Astrocyte of the spinal cord (primary cell): ENCODE data around the gene SLC24A5.

ENCODE experiments used
- DNase-seq: peaks from one replicate; pipeline ENCODE4 v3.0.0; 2011; ENCODE audit warnings: low read depth, low spot score
- H3K4me3 ChIP-seq: 2 replicates; pipeline ENCODE4 v1.5.1; 2011; ENCODE audit warnings: low read depth, mild to moderate bottlenecking, low read length, moderate library complexity
- in situ Hi-C: cut with HindIII; loops from 2 replicates; pipeline ENCODE4 v1.10.0; 2017; ENCODE audit warnings: low sequenced_read_pairs
- TF ChIP-seq, protein P1 (sequence below): IDR thresholded peaks from 2 replicates; pipeline ENCODE4 v1.5.1; 2012; ENCODE audit warnings: low read depth, mild to moderate bottlenecking, low read length, inconsistent platforms

Gene SLC24A5

DNA sequence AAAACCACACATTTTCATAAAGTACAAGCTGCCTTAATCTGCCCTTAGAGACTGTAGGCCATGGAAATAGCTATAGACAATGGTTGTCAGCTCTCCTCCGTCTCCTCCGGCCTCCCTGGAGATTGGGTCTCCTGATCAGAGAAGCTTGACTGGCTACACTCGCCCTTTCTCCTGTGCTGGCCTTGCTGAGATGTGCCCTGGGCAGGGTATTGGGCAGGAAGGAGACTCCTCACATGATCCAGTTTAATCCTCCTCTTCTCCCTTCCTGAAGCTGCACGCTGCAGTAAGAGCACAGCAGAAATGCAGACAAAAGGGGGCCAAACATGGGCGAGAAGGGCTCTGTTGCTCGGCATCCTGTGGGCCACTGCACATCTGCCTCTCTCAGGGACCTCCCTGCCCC, at the start of gene SLC24A5:
Gene SLC24A5 (plus strand): TSS at position 246 of the 400 bp plus-strand sequence. CDS start 55 bp downstream, at position 301.
- in situ Hi-C loops: no loop called here
- TF ChIP-seq, protein P1, sequence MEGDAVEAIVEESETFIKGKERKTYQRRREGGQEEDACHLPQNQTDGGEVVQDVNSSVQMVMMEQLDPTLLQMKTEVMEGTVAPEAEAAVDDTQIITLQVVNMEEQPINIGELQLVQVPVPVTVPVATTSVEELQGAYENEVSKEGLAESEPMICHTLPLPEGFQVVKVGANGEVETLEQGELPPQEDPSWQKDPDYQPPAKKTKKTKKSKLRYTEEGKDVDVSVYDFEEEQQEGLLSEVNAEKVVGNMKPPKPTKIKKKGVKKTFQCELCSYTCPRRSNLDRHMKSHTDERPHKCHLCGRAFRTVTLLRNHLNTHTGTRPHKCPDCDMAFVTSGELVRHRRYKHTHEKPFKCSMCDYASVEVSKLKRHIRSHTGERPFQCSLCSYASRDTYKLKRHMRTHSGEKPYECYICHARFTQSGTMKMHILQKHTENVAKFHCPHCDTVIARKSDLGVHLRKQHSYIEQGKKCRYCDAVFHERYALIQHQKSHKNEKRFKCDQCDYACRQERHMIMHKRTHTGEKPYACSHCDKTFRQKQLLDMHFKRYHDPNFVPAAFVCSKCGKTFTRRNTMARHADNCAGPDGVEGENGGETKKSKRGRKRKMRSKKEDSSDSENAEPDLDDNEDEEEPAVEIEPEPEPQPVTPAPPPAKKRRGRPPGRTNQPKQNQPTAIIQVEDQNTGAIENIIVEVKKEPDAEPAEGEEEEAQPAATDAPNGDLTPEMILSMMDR: no peak
- no peak for DNase-seq
- H3K4me3 ChIP-seq: no peak within 1 kb of the TSS

DNA sequence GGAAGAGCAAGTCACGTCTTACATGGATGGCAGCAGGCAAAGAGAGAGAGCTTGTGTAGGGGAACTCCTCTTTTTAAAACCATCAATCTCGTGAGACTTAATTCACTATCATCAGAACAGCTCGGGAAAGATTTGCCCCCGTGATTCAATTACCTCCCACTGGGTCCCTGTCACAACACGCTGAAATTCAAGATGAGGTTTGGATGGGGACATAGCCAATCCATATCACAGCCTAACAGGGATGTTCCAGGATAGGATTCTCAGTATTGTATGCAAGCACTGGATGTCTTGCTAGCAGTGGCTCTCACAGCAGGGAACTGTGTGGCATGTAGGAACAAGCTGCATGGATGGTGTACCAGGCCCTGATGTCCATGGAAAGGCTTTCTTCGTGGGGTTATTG, 47.8 kb upstream of the SLC24A5 start:
- DNase-seq: no peak
- TF ChIP-seq, protein P1: no peak
- H3K4me3 ChIP-seq: no peak overlapping the region
- in situ Hi-C loops: no loop called here

DNA sequence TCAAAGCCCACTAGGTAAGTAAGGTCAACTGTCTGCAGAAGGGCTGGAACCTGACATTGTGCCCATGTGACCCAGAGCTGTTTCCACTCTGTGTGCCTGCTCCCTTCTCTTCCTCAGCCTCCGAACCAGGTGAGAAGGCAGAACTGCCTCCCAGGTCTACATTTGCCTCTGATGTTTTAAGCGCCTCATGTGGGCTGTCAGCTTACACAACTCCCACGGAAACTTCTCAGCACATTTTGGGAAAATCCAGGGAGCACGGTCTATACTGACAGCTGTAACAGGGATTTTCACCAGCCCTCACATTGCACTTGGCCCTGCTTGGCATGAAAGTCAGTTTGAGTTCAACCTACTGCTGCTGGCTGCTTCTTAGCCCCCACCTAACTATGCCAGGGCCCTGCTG, 46.9 kb upstream of the SLC24A5 start:
- H3K4me3 ChIP-seq: no peak overlapping the region
- no peak for DNase-seq
- TF ChIP-seq, protein P1: no peak
- in situ Hi-C loops: no loop called here

DNA sequence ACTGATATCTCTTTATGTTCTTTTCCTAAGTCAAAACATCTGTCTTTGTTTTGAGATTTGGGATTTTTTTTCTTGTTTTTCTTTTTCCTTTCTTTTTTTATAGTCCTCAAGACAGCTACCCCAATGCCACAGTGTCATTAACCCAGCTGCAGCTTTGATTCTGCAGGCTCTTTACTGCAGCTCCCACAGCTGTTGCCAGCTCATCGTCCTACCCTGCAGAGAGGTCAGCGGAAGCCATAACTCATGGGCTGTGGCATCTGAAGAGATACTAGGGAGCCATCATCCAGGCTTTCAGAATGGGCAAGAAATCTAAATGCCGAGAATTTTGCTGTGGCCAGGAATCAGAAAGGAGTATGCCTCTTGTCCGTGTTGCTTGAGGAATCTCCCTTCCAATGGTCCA, 44.3 kb upstream of the SLC24A5 start:
- TF ChIP-seq, protein P1: no peak
- DNase-seq: no peak
- no peak overlapping the region for H3K4me3 ChIP-seq
- in situ Hi-C loops: no loop called here

DNA sequence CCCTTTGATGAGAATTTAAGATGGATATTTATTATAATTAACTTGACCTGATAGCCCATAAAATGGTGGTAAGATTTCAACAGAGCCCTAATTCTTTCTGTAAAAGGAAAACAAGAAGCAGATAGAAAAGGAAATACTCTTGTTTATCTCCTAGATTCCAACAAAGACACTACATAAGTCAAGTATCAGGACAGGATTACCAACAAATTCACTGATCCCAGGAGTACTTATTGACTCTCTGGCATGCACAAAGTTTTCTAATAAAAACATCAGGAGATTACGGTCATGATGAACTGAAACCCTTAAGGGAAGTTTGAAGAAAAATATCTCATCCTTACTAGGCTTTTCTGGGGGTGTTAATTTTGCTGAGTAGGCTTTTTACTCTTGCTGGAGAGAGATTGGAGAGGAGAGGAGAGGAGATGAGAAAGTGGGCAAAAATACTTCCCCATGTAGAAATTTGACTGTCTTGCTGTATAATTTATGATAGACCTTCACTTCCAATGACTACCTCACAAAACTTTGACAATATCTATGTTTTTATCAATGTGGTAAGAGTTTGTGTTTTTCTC, 43.1 kb upstream of the SLC24A5 start:
- TF ChIP-seq, protein P1: no peak
- H3K4me3 ChIP-seq: no peak overlapping the region
- no peak for DNase-seq
- in situ Hi-C loops: no loop called here

DNA sequence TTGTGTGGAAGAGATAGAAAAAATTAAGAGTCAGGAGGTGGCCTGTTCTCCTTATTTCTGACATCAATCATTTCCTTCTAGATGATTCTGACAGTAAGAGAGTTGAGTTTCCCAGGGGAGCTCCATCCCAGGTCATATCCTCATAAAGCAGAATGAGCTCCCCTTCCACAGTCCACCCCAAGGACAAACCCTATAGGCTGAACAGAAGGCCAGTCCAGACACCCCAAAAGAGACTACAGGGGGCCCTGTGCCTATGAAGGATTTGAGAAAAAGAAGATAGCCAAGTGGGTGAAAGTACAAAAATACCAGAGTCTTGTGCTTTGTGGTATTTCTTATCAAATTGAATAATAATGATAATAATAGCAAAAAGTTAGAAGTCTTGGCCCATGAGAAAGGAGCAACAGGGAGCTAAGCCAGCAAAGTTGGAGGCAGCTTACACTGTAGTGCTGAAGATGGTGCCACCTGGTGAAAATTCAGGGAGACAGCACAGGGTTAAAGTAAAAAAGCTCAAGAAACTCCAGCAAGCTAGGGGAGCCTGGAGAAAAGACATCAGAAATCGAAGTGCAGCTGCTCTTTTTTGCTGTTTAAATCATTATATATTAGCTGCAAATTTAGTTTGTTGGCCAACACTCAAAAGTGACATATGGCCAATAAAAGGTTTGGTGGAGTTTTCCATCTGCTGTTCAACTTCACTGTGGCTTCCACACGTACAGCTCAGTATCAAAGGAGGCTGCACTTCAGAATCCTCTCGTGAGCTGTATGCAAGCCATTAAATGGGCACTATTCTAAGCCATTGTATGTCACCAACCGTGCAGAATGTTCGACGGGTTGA, 35.8 kb upstream of the SLC24A5 start:
- in situ Hi-C loops: no loop called here
- TF ChIP-seq, protein P1: peak; percentile 73
- H3K4me3 ChIP-seq: no peak overlapping the region
- peak; percentile 59 for DNase-seq
